Ascending aorta (tissue), 2 donors: Measurements from ENCODE around the gene RAB7B. TPM values are rescaled to one million over a fixed set of nuclear protein-coding genes. Genes with fewer than 3 reads are reported as not detected.

Experiments
- DNase-seq, 2 donors: peaks; one replicate each; pipeline ENCODE4 v3.0.0-alpha.2; 2019; ENCODE audit warnings: low spot score in 2 of 2
- H3K27ac ChIP-seq, 2 donors: fragments of 200-600 bp; sonication (generic); one replicate each; pipeline ENCODE4 v1.5.1; 2016 to 2017; ENCODE audit warnings: mild to moderate bottlenecking in 1 of 2
- H3K27me3 ChIP-seq: fragments of 200-600 bp; sonication (generic); one replicate; pipeline ENCODE4 v1.5.1; 2017
- H3K36me3 ChIP-seq, 2 donors: fragments of 200-600 bp; sonication (generic); one replicate each; pipeline ENCODE4 v1.5.1; 2016
- H3K4me1 ChIP-seq, 2 donors: fragments of 200-600 bp; sonication (generic); one replicate each; pipeline ENCODE4 v1.5.1; 2016 to 2017; ENCODE audit warnings: mild to moderate bottlenecking in 1 of 2
- H3K4me3 ChIP-seq, 2 donors: fragments of 200-600 bp; sonication (generic); one replicate each; pipeline ENCODE4 v1.5.1; 2016 to 2017; ENCODE audit warnings: mild to moderate bottlenecking in 1 of 2
- H3K9me3 ChIP-seq, 2 donors: fragments of 200-600 bp; sonication (generic); one replicate each; pipeline ENCODE4 v1.5.1; 2016
- intact Hi-C: fragments of 100-400 bp; cut with DNase I; formaldehyde crosslinking; loops from one replicate; pipeline ENCODE4 v1.15.1; 2023
- total RNA-seq: library from RNA; depleted of rRNA; stranded (reverse); fragments of >200 nt; gene quantifications from one replicate; pipeline ENCODE4 v1.1.0, GENCODE V29; 2016
- TF ChIP-seq, protein P1 (sequence below), 3 experiments: fragments of 200-600 bp in 2 of 3; fragments of 450-650 bp in 1 of 3; sonication (generic) in 2 of 3; IDR thresholded peaks; one replicate each; pipeline ENCODE4 v1.5.1; 2016 to 2019; ENCODE audit warnings: antibody characterized with exemption in 3 of 3, mild to moderate bottlenecking in 1 of 3, moderate library complexity in 1 of 3

Gene RAB7B
- total RNA-seq, 1 donor from 2014 or later: not detected

DNA sequence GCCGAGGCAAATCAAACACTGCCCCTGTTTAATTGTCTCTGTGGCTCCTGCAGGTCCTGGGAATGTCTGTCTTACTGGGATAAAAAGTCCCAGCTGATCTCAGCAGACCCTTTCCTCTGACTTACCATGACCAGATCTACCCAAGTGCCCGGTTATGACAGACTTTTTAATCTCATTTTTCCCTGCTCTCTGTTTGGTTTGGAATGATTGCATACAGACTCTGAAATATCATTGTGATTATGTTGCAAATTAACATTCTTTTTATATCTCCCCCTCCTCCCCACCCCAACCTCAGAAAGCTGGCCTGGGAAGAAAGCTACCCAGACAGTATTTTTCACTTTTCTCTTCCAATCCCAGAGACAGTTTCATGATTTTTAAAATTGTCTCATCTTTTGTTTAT lies 16.3 kb downstream of the RAB7B start:
- intact Hi-C loops: no loop called here
- Histone ChIP-seq H3K4me1 (peaks cover 7 to 12% of the 10 kb centered on the region in 2 donors), H3K27ac (peak overlapping the region; percentile 9 to 53)

DNA sequence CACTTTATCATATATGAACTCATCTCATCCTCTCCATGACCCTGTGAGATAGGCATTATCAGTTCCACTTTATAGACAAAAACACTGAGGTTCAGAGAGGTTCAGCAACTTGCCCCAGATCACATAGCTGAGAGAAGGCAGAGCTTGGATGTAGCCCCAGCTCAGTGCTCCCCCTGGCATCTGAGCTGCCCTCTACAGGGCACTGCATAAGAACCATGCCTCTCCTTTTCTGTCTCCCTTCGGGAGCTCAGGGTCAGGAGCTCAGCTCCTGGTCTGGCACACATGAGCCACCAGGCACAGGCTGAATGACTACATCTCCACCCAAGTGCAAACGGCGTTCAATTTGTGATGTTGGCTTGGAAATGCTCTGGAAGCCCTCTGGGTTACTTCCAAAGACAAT lies 16.9 kb downstream of the RAB7B start:
- H3K4me3 ChIP-seq: no peak overlapping the region
- H3K4me1 ChIP-seq: peaks cover 7 to 12% of the 10 kb centered on the region in 2 donors
- H3K27ac ChIP-seq: peak overlapping the region in 1 of 2 donors; percentile 53
- no peaks in the 10 kb centered on the region for H3K27me3 ChIP-seq
- TF ChIP-seq, protein P1, sequence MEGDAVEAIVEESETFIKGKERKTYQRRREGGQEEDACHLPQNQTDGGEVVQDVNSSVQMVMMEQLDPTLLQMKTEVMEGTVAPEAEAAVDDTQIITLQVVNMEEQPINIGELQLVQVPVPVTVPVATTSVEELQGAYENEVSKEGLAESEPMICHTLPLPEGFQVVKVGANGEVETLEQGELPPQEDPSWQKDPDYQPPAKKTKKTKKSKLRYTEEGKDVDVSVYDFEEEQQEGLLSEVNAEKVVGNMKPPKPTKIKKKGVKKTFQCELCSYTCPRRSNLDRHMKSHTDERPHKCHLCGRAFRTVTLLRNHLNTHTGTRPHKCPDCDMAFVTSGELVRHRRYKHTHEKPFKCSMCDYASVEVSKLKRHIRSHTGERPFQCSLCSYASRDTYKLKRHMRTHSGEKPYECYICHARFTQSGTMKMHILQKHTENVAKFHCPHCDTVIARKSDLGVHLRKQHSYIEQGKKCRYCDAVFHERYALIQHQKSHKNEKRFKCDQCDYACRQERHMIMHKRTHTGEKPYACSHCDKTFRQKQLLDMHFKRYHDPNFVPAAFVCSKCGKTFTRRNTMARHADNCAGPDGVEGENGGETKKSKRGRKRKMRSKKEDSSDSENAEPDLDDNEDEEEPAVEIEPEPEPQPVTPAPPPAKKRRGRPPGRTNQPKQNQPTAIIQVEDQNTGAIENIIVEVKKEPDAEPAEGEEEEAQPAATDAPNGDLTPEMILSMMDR (IDR thresholded peaks at IDR 0.05): no peak
- intact Hi-C loops: no loop called here
- no peaks in the 10 kb centered on the region for H3K9me3 ChIP-seq
- no peaks in the 10 kb centered on the region for H3K36me3 ChIP-seq
- no peak for DNase-seq

More for the DNA sequence above, 16.3 kb downstream of the RAB7B start:
- Histone ChIP-seq H3K36me3 (peaks cover 0 to under 1% of the 10 kb centered on the region in 2 donors), H3K9me3 (no peaks in the 10 kb centered on the region), H3K4me3 (no peak overlapping the region), H3K27me3 (no peaks in the 10 kb centered on the region)
- TF ChIP-seq, protein P1 (IDR thresholded peaks at IDR 0.05): no peak
- no peak for DNase-seq

DNA sequence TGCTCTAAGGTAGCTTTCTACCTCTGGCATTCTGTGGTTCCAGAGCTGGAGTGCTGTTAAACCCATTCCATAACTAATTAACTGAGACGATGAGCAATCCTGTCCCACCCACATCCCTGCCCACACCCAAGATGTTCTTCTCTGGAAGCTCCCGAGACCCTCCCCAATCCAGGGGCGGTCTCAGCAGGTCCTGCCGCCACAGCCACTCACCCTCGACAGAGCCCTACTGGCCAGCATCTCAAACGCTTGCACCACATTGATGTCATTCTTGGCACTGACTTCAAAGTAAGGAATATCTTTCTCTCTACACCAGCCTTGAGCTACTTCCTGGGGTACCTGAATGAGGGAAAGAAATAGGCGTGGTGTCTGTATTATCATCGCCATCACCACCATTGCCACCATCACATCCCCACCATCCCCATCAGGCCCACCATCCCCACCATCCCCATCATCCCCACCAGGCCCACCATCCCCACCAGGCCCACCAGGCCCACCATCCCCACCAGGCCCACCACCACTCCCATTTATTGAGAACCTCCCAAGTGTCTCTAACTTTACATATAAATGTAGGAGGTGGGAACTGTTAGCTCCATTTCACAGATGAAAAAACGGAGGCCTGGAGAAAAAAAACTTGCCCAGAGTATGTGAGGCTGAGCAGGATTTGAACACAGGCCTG lies 17.7 kb downstream of the RAB7B start:
- Histone ChIP-seq H3K4me3 (no peak overlapping the region), H3K27ac (no peak overlapping the region), H3K9me3 (no peaks in the 10 kb centered on the region), H3K4me1 (peaks cover 7 to 12% of the 10 kb centered on the region in 2 donors), H3K36me3 (no peaks in the 10 kb centered on the region), H3K27me3 (no peaks in the 10 kb centered on the region)
- intact Hi-C loops: loop anchor here (2.0 kb wide), 1 partner anchor 121 kb away; no protein-coding TSS in a partner anchor
- no peak for DNase-seq
- TF ChIP-seq, protein P1 (IDR thresholded peaks at IDR 0.05): no peak

DNA sequence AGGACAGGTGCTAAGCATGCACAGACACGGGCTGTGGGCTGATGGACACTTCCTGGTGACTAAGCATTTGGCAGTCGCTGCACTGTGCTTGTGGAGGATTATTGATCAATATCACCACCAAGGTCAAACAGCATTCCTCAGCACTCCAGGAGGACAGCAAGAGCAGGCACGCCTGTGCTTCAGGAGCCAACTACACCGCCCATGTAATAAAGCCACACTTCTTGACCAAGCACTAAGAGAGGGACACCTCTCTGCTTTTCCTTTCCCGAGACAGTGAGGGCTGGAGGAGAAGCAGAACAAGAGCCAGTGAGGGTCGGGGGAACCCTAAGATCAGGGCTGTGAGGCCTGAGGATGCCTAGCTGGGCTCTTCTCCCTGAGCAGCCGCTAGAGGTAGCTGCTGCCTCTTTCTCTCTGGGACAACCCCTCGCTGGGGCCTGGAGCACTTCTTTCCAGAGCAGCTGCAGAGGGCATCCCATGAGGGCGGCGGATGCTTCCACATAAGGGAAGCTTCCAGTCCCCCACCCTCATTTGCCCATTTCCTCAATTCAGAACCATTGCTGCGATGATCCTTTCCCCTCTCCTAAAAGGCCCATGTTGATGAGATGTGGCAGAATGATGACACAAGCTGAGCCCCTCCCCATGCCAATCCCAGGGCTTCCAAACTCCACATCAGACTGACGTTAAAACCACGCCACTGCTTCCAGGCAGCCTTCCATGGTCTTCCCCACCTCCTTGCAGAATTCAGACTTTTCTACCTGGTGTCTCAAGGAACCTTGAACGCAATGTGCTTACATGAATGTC lies 19.1 kb downstream of the RAB7B start:
- TF ChIP-seq, protein P1 (IDR thresholded peaks at IDR 0.05): peak; percentile 46 to 60 (median 51)
- Histone ChIP-seq H3K36me3 (no peaks in the 10 kb centered on the region), H3K27me3 (no peaks in the 10 kb centered on the region), H3K4me1 (peaks cover 7 to 12% of the 10 kb centered on the region in 2 donors), H3K4me3 (no peak overlapping the region), H3K9me3 (no peaks in the 10 kb centered on the region), H3K27ac (no peak overlapping the region)
- intact Hi-C loops: loop anchor here (2.0 kb wide), 1 partner anchor 123 kb away; no protein-coding TSS in a partner anchor
- no peak for DNase-seq

DNA sequence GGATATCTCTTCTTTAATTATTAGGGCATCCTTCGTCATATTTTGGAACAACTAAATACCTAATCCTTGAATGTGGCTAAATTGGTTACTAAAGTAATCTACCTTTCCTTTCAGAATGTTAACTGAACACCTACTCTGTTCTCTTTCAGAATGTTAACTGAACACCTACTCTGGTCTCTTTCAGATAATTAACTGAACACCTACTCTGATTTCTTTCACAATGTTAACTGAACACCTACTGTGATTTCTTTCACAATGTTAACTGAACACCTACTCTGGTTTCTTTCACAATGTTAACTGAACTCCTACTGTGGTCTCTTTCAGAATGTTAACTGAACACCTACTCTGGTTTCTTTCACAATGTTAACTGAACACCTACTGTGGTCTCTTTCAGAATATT lies 21.9 kb downstream of the RAB7B start:
- Histone ChIP-seq H3K27me3 (no peaks in the 10 kb centered on the region), H3K27ac (no peak overlapping the region), H3K4me1 (peaks cover 0 to 8% of the 10 kb centered on the region in 2 donors), H3K4me3 (no peak overlapping the region), H3K9me3 (no peaks in the 10 kb centered on the region), H3K36me3 (no peaks in the 10 kb centered on the region)
- no peak for DNase-seq
- intact Hi-C loops: no loop called here
- TF ChIP-seq, protein P1 (IDR thresholded peaks at IDR 0.05): no peak
